Inferior parietal cortex (tissue), 1 donor: ENCODE measurements around the gene LNPEP.

Experiments used
- DNase-seq: peaks from one replicate; pipeline ENCODE4 v3.0.0-alpha.2; 2016; ENCODE audit errors: extremely low spot score

Gene LNPEP

GRCh38 chr5:96935559-96936430 lies at the start of gene LNPEP:
Gene LNPEP, plus strand, starts transcription at chr5:96936080. Its CDS starts 76 bp downstream, at chr5:96936156.
- DNase-seq: peak; percentile 92

GRCh38 chr5:96893342-96893741 lies 42.5 kb upstream of the LNPEP start:
- no peak for DNase-seq

GRCh38 chr5:96896276-96896675 lies 39.6 kb upstream of the LNPEP start:
- no peak for DNase-seq

- no peak for DNase-seq
Observed at GRCh38 chr5:96896806-96897205, 39.1 kb upstream of the LNPEP start.

GRCh38 chr5:96901384-96901783 lies 34.5 kb upstream of the LNPEP start:
- DNase-seq: no peak

GRCh38 chr5:96901841-96902240 lies 34.0 kb upstream of the LNPEP start:
- DNase-seq: no peak

GRCh38 chr5:96902876-96903275 lies 33.0 kb upstream of the LNPEP start:
- DNase-seq: no peak

- DNase-seq: no peak
Observed at GRCh38 chr5:96903300-96903699, 32.6 kb upstream of the LNPEP start.

- no peak for DNase-seq
Observed at GRCh38 chr5:96904054-96904931, 31.6 kb upstream of the LNPEP start.

- DNase-seq: no peak
Observed at GRCh38 chr5:96905864-96906263, 30.0 kb upstream of the LNPEP start.

GRCh38 chr5:96909003-96909402 lies 26.9 kb upstream of the LNPEP start:
- DNase-seq: no peak

GRCh38 chr5:96909435-96909834 lies 26.4 kb upstream of the LNPEP start:
- DNase-seq: no peak

- no peak for DNase-seq
Observed at GRCh38 chr5:96911139-96911538, 24.7 kb upstream of the LNPEP start.

GRCh38 chr5:96913233-96913632 lies 22.6 kb upstream of the LNPEP start:
- DNase-seq: no peak

GRCh38 chr5:96919754-96920197 lies 16.1 kb upstream of the LNPEP start:
- no peak for DNase-seq

- DNase-seq: no peak
Observed at GRCh38 chr5:96920744-96921355, 15.0 kb upstream of the LNPEP start.

GRCh38 chr5:96922499-96923244 lies 13.2 kb upstream of the LNPEP start:
- DNase-seq: no peak

GRCh38 chr5:96924016-96924443 lies 11.8 kb upstream of the LNPEP start:
- no peak for DNase-seq

- DNase-seq: no peak
Observed at GRCh38 chr5:96926276-96926675, 9.6 kb upstream of the LNPEP start.

GRCh38 chr5:96927008-96927407 lies 8.9 kb upstream of the LNPEP start:
- no peak for DNase-seq

GRCh38 chr5:96928931-96929708 lies 6.8 kb upstream of the LNPEP start:
- DNase-seq: no peak
